ENCODE results near the gene RNH1.
"Not testable (repeated sequence)": the region's sequence is repeated elsewhere in the genome, so short reads cannot be mapped to it uniquely, and the experiment has no call there.

Gene RNH1

DNA sequence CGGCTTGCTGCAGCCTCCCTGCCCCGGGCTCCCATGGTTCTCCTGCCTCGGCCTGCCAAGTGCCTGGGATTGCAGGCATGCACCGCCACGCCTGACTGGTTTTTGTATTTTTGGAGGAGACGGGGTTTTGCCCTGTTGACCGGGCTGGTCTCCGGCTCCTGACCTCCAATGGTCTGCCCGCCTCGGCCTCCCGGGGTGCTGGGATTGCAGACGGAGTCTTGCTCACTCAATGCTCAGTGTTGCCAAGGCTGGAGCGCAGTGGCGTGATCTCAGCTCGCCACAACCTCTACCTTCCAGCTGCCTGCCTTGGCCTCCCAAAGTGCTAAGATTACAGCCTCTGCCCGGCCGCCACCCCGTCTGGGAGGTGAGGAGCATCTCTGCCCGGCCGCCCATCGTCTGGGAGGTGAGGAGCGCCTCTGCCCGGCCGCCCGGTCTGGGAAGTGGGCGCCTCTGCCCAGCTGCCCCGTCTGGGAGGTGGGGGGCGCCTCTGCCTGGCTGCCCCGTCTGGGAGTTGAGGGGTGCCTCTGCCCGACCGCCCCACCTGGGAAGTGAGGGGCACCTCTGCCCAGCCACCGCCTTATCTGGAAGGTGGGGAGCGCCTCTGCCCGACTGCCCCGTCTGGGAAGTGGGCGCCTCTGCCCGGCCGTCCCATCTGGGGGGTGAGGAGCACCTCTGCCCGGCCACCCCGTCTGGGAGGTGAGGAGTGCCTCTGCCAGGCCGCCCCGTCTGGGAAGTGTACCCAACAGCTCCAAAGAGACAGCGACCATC, 10.1 kb upstream of the RNH1 start:
- not testable (repeated sequence) for DNase-seq

DNA sequence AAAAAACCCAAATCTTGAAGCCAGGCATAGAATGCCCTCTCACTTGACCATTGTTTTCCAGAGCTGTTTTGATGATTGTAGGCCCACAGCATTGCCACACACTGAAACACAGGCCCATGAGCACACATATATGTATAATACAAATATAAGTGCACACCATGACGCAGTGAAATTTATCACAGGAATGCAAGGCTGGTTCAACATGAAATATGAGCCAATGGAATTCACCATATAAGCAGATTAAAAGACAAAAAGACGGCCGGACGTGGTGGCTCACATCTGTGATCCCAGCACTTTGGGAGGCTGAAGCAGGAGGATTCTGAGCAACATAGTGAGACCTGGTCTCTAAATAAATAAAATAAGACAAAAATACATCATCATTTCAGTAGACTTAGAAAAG, 9.4 kb upstream of the RNH1 start:
- no peak for DNase-seq

DNA sequence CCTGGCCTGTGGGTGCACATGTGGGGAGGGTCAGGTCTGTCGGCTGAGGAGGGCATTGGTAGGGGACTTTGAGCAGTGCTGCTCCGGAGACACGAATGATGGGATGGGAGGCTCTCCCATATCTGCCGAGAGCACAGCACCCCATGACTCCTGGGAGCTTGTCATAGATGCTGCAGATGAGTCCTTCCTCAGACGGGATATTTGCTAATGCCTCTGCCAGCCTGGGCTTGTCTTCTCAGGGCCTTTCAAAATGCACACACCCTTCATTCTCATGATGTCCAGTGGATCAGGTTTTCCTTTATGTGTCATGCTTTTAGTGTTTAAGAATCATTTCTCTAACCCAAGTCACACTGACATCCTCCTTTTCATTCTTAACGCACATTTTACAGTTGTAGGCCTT, 8.1 kb upstream of the RNH1 start:
- DNase-seq, result no peak

DNA sequence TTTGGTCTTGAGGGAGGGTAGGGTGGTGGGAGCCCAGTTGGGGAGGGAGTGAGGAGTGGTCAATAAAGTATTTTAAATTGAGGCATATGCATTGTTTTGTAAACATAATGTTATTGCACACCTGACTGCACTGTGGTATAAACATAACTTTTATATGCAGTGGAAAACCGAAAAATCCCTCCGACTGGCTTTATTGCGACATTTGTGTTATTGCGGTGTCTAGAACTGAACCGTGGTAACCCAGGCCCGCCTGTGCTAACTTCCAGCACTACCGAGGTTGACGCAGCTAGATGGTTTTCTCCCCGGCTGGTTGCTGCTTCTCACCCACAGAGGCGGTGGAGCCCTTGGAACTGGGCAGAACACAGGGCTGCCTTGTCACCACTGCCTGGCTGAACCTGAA, 7.6 kb upstream of the RNH1 start:
- DNase-seq, result no peak

DNA sequence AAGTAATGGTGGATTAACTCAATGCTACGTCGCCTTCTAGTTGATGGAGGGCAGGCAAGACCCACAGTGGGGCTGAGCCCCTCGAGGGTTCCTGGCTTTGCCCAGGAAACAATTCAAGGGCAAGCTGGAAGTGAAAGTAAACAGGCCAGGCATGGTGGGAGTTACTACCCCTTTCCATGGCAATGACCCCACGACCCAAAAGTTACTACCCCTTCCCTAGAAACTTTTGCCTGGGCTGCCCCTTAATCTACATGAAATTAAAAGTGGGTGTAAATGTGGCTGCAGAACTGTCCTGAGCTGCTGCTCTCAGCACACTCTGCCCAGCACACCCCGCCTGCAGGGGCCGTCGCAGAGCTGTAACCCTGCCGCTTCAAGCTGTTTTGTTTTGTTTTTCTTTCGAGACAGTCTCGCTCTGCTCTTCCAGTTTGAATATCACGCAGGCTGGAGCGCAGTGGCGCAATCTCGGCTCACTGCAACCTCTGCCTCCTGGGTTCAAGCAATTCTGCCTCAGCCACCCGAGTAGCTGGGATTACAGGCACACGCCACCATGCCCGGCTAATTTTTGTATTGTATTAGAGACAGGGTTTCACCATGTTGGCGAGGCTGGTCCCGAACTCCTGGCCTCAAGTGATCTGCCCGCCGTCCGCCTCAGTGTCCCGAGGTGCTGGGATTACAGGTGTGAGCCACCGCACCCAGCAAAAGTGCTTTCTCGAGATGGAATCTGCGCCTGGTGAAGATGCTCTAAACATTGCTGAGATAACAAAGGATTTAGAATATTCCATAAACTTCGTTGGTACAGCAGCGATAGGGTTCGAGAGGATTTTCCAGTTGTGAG, 5.9 kb upstream of the RNH1 start:
- no peak for DNase-seq

DNA sequence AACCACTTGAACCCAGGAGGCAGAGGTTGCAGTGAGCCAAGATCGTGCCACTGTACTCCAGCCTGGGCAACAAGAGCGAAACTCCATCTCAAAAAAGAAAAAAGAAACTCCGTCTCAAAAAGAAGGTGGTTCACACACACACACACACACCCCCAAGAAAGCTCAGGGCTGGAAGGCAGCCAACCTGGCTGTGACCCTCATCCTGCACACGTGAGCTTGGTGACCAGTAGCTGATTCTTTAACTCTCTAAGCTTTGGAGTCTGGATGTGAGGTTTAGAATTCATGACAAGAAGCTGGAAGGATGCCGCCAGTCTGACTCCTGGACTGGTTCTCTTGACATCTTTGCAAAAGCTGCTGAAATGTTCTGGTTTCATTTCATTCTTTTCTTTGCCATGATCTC, 1.9 kb upstream of the RNH1 start:
- DNase-seq, result no peak

DNA sequence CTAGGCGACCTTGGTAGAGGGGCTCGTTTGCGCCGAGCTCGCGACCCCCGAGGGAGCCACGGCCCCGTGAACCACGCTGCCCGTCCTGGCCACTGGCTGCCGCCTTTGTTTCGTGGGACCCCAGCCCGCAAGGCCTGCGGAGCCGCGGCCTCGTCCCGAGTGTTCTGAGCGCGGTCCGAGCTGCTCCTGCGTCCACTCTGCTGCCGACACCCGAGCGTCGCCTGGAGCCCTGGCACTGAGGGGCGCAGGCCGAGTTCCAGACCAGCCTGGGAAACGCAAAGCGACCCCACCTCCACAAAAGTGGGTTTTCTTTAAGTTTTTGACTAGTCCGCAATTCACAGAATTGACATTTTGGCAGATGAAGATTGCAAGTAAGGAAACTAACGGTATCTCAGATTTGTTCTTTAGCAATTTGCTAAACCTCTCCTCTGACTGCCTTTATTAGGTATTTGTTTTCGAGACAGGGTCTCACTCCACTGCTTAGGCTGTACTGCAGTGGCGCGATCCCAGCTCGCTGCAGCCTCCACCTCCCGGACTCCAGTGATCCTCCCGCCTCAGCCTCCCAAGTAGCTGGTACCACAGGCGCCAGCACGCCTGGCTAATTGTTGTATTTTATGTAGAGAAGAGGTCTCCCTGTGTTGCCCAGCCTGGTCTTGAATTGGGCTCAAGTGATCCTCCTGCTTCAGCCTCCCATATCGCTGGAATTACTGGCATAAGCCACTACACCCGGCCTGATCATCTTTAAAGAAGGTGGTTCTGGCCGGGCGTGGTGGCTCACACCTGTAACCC, 879 bp upstream of the RNH1 start:
- DNase-seq, result no peak

DNA sequence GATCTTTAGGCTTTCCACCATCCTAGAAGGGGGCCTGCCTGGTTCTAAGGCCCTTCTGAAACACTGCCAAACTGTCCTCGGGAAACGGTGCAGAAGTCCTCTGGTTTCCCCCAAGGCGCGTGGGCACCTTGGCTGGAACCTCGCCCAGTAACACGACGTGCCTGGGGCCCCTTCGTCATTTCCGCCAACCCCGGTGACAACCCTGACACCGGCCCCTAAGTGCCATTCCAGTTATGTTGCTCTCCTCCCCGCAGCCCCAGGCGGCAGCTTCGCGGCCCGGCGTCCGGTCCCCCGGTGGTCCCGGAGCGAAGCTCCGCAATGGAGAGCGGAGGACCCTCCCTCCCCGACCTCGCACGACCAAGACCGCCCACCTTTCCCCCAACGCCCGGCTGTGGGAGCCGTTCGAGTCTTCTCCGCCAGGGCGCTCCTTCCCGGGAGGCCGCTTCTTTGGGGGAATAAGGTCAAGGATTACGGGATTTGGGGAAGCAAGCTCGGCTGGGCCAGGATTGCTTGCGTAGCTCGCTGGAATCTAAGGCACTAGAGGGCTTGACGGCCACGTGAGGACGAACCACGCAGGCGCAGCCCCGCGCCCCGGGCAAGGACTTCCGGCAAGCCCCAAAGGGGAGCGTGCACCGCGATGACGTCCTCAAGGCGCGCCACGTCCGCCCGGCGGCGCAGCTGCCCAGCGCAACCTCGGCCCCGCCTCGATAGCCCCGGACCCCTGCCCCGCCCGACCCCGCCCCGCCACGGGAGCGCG, 626 bp downstream of the RNH1 start:
- peak; percentile 97 for DNase-seq

DNA sequence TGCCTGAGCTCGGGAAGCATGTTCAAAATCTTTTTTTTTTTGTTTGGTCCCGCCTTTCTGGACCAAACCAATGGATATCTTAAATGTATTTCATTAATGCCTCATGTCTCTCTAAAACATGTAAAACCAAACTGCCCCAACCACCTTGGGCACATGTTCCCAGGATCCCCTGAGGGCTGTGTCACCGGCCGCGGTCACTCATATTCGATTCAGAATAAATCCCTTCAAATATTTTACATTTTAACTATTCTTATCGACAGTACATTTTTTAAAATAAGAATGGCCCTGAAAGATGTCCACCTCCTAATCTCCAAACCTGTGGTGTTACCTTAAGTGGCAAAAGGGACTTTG, 2.1 kb downstream of the RNH1 start:
- no peak for DNase-seq

DNA sequence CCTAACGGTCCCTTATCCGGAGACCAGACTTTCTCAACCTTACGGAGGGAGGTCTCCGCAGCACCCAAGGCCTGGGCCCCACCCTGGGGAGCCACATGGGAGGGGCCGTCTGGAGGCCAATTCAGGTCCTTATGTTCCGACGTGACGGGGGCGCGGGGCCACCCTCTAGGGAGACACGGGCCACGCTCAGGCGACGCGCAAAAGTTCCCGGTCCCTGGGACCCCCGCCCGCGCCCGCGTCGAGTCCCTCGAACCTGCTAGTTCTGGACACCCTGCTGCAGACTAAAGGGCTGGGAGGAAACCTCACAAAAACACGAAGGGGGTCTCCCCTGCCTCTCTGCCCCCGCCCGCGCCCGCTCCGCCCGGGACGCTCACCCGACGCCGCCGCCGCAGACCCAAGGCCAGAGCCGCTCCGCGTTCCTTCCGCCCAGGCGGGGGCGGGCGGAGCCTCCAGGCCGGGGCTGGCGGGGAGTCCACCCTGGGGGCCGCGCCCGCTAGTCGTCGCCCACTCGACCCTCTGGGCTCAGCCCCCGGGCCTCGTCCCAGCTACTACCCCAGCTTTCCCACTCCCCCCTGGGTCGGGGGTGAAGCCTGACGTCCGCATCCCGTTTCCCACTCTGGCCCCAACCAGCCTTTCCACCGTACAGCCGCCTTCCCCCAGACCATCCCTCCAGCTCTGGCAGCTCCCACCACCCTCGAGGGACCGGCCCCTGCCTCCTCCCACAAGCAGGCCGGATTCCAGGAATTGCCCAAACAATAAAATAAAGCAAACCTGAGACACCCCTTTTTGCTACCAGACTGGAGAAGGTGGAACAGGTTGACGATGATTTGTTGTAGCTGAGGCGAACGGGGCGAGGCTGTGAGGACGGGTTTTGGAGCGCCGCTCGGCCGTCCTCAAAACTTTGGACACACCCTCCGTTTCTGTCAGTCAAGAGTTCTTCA, 2.7 kb downstream of the RNH1 start:
- DNase-seq, result peak; percentile 20

DNA sequence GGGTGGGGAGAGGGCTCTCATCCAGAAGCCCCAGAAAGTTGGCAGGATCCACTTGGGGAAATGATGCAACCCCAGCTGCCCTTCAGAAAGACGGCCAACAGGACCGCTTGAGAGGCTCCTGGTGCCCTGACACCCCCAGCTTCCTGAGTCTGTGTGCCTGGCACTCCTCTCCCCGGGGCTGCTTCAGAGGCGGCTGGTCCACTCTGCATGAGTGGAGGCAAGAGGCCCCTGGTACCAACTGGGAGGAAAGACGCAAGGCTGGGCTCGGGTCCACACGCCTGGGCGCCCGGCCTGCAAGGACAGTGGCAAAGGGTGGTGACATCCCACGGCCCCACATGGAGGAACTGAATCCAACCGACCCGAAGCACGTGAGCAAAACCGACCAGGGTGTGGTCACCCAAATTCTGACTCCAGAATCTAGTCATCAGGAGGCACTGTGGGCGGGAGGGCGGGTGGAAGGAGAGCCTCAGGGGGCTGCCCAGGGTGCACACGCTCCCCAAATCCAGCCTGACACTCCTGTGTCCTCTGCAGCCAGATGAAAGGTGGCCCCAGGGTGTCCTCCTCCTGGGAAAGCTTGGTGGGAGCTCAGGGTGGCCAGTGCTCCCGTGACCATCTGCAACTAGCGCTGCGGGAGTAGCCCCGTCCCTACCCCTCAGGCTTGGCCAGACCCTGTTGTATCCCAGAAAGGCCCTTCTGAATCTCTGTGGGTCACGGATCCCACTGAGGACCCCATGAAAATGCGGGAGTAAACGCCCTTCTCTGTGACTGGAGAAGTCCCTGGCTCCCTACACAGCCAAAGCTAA, 3.7 kb downstream of the RNH1 start:
- peak; percentile 62 for DNase-seq

DNA sequence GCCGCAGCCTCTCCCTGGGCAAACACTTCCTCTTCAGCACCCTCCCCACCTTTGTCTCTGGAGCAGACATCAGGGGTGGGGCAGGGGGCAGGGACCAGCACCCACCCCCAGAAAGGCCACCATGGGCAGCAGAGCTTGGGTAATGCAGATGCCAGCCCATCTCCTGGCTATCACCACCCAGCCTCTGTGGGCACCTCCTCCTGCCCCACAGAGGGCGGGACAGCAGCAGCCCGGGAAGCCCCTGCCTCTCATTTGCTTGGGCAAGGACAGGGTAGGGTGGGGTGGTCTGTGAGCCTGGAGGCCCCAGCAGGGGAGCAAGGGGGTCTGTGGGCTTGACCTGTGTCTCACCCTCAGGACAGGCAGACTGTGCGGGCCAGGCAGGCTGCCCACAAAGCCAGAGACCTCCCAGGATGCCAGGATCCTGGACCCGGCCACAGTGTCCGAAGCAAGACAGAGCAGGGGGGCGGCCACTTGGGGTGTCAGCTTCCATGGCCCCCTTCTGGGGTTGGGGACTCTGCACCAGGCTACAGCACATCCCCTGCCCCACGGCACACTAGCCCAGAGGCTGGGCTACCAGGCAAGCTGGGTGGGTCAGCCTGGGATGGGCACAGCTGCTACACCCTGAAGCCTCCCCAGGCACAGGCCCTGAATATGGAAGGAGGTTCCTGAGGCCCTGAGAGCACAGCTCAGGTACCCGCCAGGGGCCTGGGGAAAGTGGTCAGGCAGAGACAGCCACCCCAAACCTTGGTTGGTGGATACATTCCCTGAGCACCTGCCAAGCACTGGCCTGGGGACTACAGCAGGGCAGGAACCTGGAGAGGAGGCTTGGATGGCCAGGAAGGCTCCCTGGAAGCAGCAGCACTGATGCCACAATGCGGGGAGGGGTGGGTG, 4.5 kb downstream of the RNH1 start:
- DNase-seq, result no peak

DNA sequence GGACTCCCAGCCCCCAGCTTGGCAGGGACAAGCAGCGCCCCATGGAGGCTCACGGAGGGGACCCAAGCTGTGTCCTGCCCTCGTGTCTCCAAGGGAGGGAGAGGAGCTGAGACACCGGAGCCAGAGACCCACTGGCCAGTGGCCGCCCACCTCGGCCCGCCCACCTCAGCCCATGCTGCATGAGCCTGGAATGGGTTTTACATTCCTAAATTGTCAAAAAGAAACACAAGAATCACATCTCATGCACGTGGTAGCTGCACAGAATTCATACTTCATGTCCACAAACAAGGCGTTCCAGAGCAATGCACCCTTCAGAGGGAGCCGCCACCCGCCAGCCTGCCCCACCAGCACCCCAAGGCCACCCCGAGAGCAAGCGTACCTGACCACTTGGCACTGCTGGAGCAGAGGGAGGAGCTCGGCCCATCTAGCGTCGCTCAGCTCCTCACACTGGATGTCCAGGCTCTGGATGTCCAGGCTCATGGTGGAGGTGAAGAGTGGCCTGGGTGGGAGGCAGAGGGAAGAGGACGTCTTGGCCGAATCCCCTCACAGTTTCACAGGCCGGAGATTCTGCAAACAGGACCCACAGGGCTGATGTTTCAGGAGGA, 5.3 kb downstream of the RNH1 start:
- no peak for DNase-seq

DNA sequence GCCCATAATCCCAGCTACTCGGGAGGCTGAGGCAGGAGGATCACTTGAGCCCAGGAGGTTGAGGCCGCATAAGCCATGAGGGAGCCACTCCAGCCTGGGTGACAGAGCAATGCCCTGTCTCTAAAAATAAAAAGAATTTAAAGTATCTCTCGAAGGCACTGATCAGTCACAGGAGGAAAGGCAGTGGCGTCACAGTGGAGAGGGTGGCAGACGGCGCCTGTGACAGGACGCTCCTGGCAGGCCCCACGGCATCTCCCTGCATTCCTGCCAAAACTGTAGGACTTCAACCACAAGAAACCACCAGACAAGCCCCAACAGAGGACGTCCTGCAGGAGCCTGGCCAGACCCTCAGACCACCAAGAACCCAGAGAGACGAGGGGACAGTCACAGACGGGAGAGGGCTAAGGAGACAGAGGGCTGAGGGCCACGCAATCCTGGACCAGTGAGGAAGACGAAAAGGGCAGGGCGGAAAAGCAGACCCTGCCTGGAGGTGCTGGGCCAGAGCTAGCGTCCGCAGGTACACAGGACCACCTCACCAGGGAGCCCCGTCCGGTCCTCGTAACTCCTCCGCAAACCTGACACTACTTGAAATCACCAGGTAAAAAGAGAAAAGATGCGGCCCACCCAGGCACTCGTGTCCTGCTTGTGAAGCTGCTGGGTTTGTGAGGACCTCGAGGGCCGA, 5.9 kb downstream of the RNH1 start:
- no peak for DNase-seq

DNA sequence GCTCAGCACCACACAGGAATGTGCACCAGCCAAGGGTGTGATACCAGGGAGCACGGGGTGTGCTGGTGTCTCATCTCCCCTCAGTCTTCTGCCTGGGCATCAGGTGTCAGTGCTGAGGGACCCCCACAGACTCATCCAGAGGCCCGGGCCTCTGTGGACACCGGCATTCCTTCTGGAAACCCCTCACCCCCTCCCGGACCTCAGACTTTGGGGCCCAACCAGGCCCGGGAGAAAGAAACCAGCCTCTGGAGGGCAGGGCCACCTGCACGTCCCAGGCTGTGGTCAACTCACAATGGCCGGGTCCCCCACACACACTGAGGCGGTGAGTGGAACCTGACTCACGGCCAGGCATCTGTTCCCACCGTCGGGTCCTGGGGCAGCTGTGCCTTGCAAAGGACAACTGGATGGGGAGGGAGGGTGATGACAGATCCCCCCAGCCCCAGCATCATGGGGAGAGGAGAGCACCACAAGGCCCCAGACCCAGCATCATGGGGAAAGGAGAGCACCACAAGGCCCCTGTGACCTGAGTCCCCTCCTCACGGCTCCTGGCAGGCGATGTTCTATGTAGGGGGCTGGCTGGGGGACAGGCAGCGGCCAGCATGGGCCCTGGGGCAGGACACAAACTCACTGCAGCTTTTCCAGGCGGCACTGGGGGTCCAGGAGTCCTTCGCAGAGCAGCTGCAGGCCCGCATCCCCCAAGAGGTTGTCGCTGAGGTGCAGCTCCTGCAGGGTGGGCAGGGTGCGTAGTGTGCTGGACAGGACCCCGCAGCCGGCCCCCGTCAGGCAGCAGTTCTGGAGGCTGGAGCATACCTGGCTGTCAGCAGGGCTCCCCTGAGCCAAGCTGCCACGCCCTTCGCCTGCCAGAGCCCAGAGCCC, 7.6 kb downstream of the RNH1 start:
- no peak for DNase-seq

DNA sequence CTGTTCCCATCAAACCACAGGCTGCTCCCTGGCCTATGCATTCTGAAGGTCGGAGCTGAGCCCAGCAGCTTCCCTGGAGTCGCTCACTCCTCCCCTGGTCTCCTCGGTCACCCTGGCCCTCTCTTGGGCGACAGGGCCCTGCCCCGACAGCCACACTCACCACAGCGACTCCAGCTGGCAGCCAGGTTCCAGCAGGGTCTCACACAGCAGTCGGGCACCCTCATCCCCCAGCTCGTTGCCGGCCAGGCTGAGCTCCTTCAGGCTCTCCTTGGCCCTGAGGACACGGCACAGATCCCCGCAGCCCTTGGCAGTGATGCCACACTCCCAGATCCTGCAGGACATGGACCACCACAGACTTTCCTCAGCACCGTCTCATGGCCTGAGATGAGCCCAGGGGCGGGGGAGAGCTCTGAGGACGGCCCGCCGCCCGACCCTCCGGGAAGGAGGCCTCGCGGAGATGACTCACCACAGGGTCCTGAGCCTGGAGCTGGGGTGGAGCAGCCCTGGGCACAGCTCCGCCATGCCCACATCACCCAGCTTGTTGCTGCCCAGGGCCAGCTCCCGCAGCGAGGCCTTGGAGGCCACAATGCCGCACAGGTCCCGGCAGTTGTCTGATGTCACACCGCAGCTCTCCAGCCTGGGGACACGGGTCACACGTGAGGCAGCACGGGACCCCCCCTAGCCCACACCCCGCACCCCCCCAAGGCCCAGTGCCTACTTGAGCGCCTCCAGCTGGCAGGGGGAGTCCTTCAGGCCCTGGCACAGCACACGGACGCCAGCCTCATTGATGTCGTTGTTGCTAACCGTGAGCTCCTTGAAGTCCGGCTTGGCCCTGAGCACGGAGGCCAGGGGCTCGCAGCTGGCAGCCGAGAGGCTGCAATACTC, 8.5 kb downstream of the RNH1 start:
- DNase-seq, result no peak
